ENCODE data around the gene JMY.

DNA sequence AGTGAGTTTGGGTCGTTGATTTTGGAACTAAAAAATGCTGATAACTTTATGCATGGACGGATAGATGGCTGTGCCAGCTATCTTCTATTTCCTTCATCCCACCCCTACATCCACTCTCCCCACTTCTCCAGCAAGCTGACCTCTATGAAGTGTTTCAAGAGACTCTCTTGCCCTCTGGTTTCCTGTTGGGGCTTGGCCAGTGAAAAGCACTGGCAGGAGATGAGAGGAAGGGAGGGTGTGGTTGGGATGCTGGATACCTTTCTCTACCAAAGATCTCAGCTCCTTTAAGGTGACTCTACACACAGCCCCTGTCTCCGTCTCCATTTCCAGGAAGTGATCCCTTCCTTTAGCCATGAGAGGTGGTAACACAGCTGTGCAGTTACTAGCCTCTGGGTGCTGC is 30.0 kb upstream of the JMY start:
- TF ChIP-seq, protein P1, sequence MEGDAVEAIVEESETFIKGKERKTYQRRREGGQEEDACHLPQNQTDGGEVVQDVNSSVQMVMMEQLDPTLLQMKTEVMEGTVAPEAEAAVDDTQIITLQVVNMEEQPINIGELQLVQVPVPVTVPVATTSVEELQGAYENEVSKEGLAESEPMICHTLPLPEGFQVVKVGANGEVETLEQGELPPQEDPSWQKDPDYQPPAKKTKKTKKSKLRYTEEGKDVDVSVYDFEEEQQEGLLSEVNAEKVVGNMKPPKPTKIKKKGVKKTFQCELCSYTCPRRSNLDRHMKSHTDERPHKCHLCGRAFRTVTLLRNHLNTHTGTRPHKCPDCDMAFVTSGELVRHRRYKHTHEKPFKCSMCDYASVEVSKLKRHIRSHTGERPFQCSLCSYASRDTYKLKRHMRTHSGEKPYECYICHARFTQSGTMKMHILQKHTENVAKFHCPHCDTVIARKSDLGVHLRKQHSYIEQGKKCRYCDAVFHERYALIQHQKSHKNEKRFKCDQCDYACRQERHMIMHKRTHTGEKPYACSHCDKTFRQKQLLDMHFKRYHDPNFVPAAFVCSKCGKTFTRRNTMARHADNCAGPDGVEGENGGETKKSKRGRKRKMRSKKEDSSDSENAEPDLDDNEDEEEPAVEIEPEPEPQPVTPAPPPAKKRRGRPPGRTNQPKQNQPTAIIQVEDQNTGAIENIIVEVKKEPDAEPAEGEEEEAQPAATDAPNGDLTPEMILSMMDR (IDR thresholded peaks at IDR 0.05; ENCODE audit: insufficient read depth, low read depth, low read length), result no peak
- no peak for TF ChIP-seq EZH2 (IDR thresholded peaks at IDR 0.05; ENCODE audit: insufficient read depth, low read length)

Measured in astrocyte (in vitro differentiated cells and primary cell).